IgD-negative memory B cell (primary cell): ENCODE results near the gene CARD11. TPM values are rescaled to one million over a fixed set of nuclear protein-coding genes. Genes with fewer than 3 reads are reported as not detected.
"Not testable (repeated sequence)": the region's sequence is repeated elsewhere in the genome, so short reads cannot be mapped to it uniquely, and the experiment has no call there.

Experiments
- H3K27ac Mint-ChIP-seq, 3 donors: one replicate each; pipeline ENCODE4 v1.8.0; 2020 to 2022; ENCODE audit warnings: mild to moderate bottlenecking in 3 of 3, mixed read lengths in 3 of 3, moderate library complexity in 1 of 3
- H3K27me3 Mint-ChIP-seq: one replicate; pipeline ENCODE4 v1.8.0; 2021; ENCODE audit warnings: mixed read lengths
- H3K36me3 Mint-ChIP-seq: one replicate; pipeline ENCODE4 v1.8.0; 2020; ENCODE audit warnings: mild to moderate bottlenecking, mixed read lengths
- H3K4me1 Mint-ChIP-seq, 3 donors: one replicate each; pipeline ENCODE4 v1.8.0; 2020 to 2022; ENCODE audit warnings: mixed read lengths in 3 of 3, mild to moderate bottlenecking in 1 of 3
- H3K4me3 Mint-ChIP-seq, 4 donors: one replicate each; pipeline ENCODE4 v1.8.0; 2020 to 2022; ENCODE audit warnings: mild to moderate bottlenecking in 4 of 4, mixed read lengths in 4 of 4, moderate library complexity in 3 of 4
- H3K9me3 Mint-ChIP-seq, 3 donors: one replicate each; pipeline ENCODE4 v1.8.0; 2020 to 2021; ENCODE audit warnings: mixed read lengths in 3 of 3, mild to moderate bottlenecking in 1 of 3
- polyA plus RNA-seq: library from polyadenylated mRNA; unstranded; fragments of 300-500 nt; fragmentation: Illumina TruSeq; gene quantifications from one replicate; pipeline ENCODE4 v1.2.3, GENCODE V29; 2021

The CARD11 gene
- polyA plus RNA-seq, 1 donor from 2014 or later: 52.4 TPM

- not testable (repeated sequence) for H3K27me3 Mint-ChIP-seq
- peak overlapping the region in 1 of 4 donors; percentile 9 for H3K4me3 Mint-ChIP-seq
- peak overlapping the region in 1 of 3 donors; percentile 79 for H3K27ac Mint-ChIP-seq
- H3K36me3 Mint-ChIP-seq: peaks cover 27% of the 10 kb centered on the region
- H3K9me3 Mint-ChIP-seq: peaks cover 6 to 22% (median 10%) of the 10 kb centered on the region in 3 donors
- peaks cover 18 to 23% (median 20%) of the 10 kb centered on the region in 3 donors for H3K4me1 Mint-ChIP-seq
Measured at GRCh38 chr7:3021224-3021623, 22.4 kb downstream of the CARD11 start.

DNA sequence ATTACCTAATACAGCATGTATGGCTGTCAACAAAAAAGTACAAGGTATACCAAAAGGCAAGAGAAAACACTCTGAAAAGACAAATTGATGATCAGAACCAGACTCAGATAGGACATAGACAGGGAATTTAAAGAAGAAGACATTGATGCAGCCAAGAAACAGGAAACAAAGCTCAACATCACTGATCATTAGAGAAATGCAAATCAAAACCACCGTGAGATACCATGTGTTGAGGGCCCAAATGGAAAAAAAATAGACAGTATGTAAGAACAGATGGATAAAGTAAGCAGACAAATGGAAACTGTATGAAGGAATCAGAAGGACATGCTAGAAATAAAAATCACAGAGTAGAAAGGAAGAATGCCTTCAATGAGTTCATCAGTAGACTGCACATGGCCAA is 23.3 kb downstream of the CARD11 start:
- Mint-ChIP-seq H3K27me3 (no peaks in the 10 kb centered on the region), H3K4me1 (peaks cover 18 to 23% (median 20%) of the 10 kb centered on the region in 3 donors), H3K27ac (peak overlapping the region; percentile 14 to 79 (median 49)), H3K4me3 (peak overlapping the region in 3 of 4 donors; percentile 15 to 67 (median 55)), H3K9me3 (peaks cover 6 to 22% (median 10%) of the 10 kb centered on the region in 3 donors), H3K36me3 (peaks cover 23% of the 10 kb centered on the region)

GRCh38 chr7:3019801-3020200 is 23.9 kb downstream of the CARD11 start:
- H3K27ac Mint-ChIP-seq: peak overlapping the region in 1 of 3 donors; percentile 19
- no peaks in the 10 kb centered on the region for H3K27me3 Mint-ChIP-seq
- peak overlapping the region in 1 of 4 donors; percentile 15 for H3K4me3 Mint-ChIP-seq
- H3K4me1 Mint-ChIP-seq: peaks cover 16 to 23% (median 18%) of the 10 kb centered on the region in 3 donors
- peaks cover 21% of the 10 kb centered on the region for H3K36me3 Mint-ChIP-seq
- H3K9me3 Mint-ChIP-seq: peaks cover 6 to 22% (median 10%) of the 10 kb centered on the region in 3 donors

GRCh38 chr7:3013975-3014792 is 29.5 kb downstream of the CARD11 start:
- Mint-ChIP-seq H3K27me3 (no peaks in the 10 kb centered on the region), H3K36me3 (peaks cover 6% of the 10 kb centered on the region), H3K27ac (peak overlapping the region in 2 of 3 donors; percentile 40 to 50), H3K4me1 (peaks cover 24 to 32% (median 29%) of the 10 kb centered on the region in 3 donors), H3K9me3 (no peaks in the 10 kb centered on the region), H3K4me3 (no peak overlapping the region)

DNA sequence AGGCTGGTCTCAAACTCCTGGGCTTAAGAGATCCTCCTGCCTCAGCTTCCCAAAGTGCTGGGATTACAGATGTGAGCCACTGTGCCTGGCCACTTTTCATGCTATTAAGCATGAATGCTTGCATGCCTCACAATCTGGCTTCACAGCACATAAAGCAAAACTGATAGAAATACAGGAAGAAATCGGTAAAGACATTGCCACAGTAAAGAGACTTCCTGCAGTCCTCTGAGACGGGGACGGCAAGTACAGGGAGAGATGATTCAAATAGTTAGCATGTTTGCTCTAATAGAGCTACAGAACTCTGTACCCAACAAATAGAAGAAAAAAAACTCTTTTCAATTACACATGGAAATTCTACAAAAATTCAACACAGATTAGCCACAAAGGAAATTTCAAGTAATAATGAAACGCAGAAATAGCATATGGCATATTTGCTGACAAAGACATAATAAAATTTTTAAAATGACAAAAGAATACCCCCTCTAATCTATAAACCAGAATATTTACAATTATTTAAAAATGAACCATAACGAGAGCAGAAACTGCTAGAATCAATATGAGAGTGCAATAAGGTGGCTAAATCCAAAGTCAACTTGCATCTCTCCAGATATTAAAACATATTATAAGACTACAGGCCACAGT is 32.3 kb downstream of the CARD11 start:
- no peaks in the 10 kb centered on the region for H3K27me3 Mint-ChIP-seq
- H3K9me3 Mint-ChIP-seq: no peaks in the 10 kb centered on the region
- H3K27ac Mint-ChIP-seq: peak overlapping the region in 2 of 3 donors; percentile 13 to 23
- peak overlapping the region in 1 of 4 donors; percentile 83 for H3K4me3 Mint-ChIP-seq
- H3K4me1 Mint-ChIP-seq: peaks cover 38 to 48% (median 39%) of the 10 kb centered on the region in 3 donors
- peaks cover 3% of the 10 kb centered on the region for H3K36me3 Mint-ChIP-seq

DNA sequence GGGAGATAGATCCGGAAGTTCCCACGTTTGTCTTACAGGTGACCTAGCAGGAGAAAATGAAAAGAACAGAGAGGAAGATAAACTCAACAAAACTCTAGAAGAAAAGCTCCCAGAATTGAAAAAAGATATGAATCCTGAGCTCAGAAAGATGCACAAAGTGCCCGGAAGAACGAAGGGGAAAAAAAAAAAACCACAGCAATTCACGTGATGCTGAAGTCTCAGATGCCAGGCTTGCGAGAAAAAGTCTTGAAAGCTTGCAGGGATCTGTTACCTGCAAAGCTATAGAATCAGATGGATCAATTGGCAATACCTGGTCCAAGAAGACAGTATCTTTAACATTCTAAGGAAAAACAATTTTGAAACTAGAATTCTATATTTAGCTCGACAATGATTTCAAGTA is 33.5 kb downstream of the CARD11 start:
- no peaks in the 10 kb centered on the region for H3K9me3 Mint-ChIP-seq
- peak overlapping the region; percentile 23 to 74 (median 35) for H3K27ac Mint-ChIP-seq
- peak overlapping the region in 1 of 4 donors; percentile 63 for H3K4me3 Mint-ChIP-seq
- no peaks in the 10 kb centered on the region for H3K27me3 Mint-ChIP-seq
- peaks cover 3% of the 10 kb centered on the region for H3K36me3 Mint-ChIP-seq
- H3K4me1 Mint-ChIP-seq: peaks cover 42 to 48% (median 43%) of the 10 kb centered on the region in 3 donors

- Mint-ChIP-seq H3K27ac (peak overlapping the region; percentile 9 to 75 (median 33)), H3K27me3 (no peaks in the 10 kb centered on the region), H3K9me3 (no peaks in the 10 kb centered on the region), H3K4me1 (peaks cover 42 to 48% (median 43%) of the 10 kb centered on the region in 3 donors), H3K4me3 (no peak overlapping the region), H3K36me3 (peaks cover 3% of the 10 kb centered on the region)
Measured at GRCh38 chr7:3009086-3009485, 34.6 kb downstream of the CARD11 start.

DNA sequence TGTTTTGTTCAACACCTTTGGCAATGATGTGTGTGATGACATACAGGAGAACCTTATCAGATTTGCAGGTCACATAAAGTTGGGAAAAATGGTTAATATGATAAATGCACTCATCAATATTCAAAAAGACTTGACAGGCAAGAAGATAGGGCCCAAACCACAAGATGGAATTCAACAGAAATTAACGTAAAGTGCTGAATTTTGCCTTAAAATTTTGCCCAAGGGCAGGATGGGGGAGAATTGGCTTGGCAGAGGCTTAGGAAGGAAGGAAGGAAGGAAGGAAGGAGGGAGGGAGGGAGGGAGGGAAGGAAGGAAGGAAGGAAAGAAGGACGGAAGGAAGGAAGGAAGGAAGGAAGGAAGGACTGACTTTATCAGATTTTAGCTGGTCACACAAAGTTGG is 35.3 kb downstream of the CARD11 start:
- H3K4me3 Mint-ChIP-seq: peak overlapping the region in 2 of 4 donors; percentile 9 to 32
- peaks cover 38 to 48% (median 43%) of the 10 kb centered on the region in 3 donors for H3K4me1 Mint-ChIP-seq
- peak overlapping the region in 2 of 3 donors; percentile 33 to 75 for H3K27ac Mint-ChIP-seq
- H3K9me3 Mint-ChIP-seq: no peaks in the 10 kb centered on the region
- H3K27me3 Mint-ChIP-seq: no peaks in the 10 kb centered on the region
- no peaks in the 10 kb centered on the region for H3K36me3 Mint-ChIP-seq

GRCh38 chr7:3007696-3008095 is 36.0 kb downstream of the CARD11 start:
- H3K9me3 Mint-ChIP-seq: no peaks in the 10 kb centered on the region
- H3K4me3 Mint-ChIP-seq: peak overlapping the region in 1 of 4 donors; percentile 42
- H3K4me1 Mint-ChIP-seq: peaks cover 36 to 42% (median 40%) of the 10 kb centered on the region in 3 donors
- no peaks in the 10 kb centered on the region for H3K27me3 Mint-ChIP-seq
- no peaks in the 10 kb centered on the region for H3K36me3 Mint-ChIP-seq
- H3K27ac Mint-ChIP-seq: peak overlapping the region in 2 of 3 donors; percentile 48 to 75

GRCh38 chr7:3005257-3005656 is 38.4 kb downstream of the CARD11 start:
- Mint-ChIP-seq H3K27ac (no peak overlapping the region), H3K9me3 (no peaks in the 10 kb centered on the region), H3K4me1 (peaks cover 20 to 33% (median 26%) of the 10 kb centered on the region in 3 donors), H3K4me3 (no peak overlapping the region), H3K36me3 (no peaks in the 10 kb centered on the region), H3K27me3 (no peaks in the 10 kb centered on the region)

DNA sequence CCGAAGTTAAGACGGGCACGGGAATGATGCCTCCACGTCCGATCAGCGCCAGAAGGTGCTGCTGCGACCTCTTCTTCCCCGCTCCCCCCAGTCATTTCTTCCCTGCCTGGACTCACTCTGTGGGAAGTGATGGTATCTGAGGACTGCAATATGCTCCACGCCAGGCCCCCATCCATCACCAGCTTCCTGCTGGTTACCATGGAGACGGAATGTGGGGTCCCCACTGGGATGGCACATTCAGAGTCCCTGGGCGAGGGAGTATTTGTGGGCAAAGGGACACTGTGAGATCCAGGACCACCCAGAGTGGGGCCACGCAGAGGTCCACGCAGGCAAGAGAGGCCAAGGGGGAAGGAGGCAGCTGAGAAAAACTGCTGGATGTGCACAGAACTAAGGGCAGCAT is 39.7 kb downstream of the CARD11 start:
- Mint-ChIP-seq H3K4me1 (peaks cover 20 to 27% (median 26%) of the 10 kb centered on the region in 3 donors), H3K36me3 (peaks cover 2% of the 10 kb centered on the region), H3K4me3 (peak overlapping the region in 1 of 4 donors; percentile 57), H3K9me3 (no peaks in the 10 kb centered on the region), H3K27me3 (no peaks in the 10 kb centered on the region), H3K27ac (no peak overlapping the region)

GRCh38 chr7:3002631-3003030 is 41.0 kb downstream of the CARD11 start:
- no peak overlapping the region for H3K4me3 Mint-ChIP-seq
- H3K4me1 Mint-ChIP-seq: peaks cover 9 to 14% (median 14%) of the 10 kb centered on the region in 3 donors
- H3K27me3 Mint-ChIP-seq: no peaks in the 10 kb centered on the region
- H3K36me3 Mint-ChIP-seq: peaks cover 5% of the 10 kb centered on the region
- H3K9me3 Mint-ChIP-seq: no peaks in the 10 kb centered on the region
- no peak overlapping the region for H3K27ac Mint-ChIP-seq

- H3K9me3 Mint-ChIP-seq: peaks cover 0 to 4% (median 2%) of the 10 kb centered on the region in 3 donors
- H3K4me3 Mint-ChIP-seq: no peak overlapping the region
Measured at GRCh38 chr7:3000566-3000965, 43.1 kb downstream of the CARD11 start.

GRCh38 chr7:2999078-2999500 is 44.6 kb downstream of the CARD11 start:
- H3K36me3 Mint-ChIP-seq: peaks cover 13% of the 10 kb centered on the region
- H3K9me3 Mint-ChIP-seq: peaks cover 0 to 7% (median 4%) of the 10 kb centered on the region in 3 donors
- H3K4me1 Mint-ChIP-seq: peaks cover 6 to 12% (median 6%) of the 10 kb centered on the region in 3 donors
- no peaks in the 10 kb centered on the region for H3K27me3 Mint-ChIP-seq
- no peak overlapping the region for H3K4me3 Mint-ChIP-seq
- H3K27ac Mint-ChIP-seq: peak overlapping the region in 1 of 3 donors; percentile 67

More at GRCh38 chr7:3000566-3000965, 43.1 kb downstream of the CARD11 start:
- Mint-ChIP-seq H3K4me1 (peaks cover 6 to 12% (median 6%) of the 10 kb centered on the region in 3 donors), H3K36me3 (peaks cover 7% of the 10 kb centered on the region), H3K27ac (peak overlapping the region in 2 of 3 donors; percentile 10 to 46), H3K27me3 (no peaks in the 10 kb centered on the region)

GRCh38 chr7:2997014-2997413 is 46.7 kb downstream of the CARD11 start:
- Mint-ChIP-seq H3K9me3 (peaks cover 0 to 7% (median 4%) of the 10 kb centered on the region in 3 donors), H3K4me3 (no peak overlapping the region), H3K4me1 (peaks cover 4 to 12% (median 5%) of the 10 kb centered on the region in 3 donors), H3K27me3 (no peaks in the 10 kb centered on the region), H3K27ac (peak overlapping the region in 1 of 3 donors; percentile 78), H3K36me3 (peaks cover 16% of the 10 kb centered on the region)
